Measurements from ENCODE around the gene TRIM10.

TRIM10 gene

GRCh38 chr6:30154061-30154460 is 7.0 kb downstream of the TRIM10 start:
- no peak for DNase-seq (ENCODE audit: low read depth)

GRCh38 chr6:30152910-30153610 is 8.0 kb downstream of the TRIM10 start:
- TF ChIP-seq, protein P1, sequence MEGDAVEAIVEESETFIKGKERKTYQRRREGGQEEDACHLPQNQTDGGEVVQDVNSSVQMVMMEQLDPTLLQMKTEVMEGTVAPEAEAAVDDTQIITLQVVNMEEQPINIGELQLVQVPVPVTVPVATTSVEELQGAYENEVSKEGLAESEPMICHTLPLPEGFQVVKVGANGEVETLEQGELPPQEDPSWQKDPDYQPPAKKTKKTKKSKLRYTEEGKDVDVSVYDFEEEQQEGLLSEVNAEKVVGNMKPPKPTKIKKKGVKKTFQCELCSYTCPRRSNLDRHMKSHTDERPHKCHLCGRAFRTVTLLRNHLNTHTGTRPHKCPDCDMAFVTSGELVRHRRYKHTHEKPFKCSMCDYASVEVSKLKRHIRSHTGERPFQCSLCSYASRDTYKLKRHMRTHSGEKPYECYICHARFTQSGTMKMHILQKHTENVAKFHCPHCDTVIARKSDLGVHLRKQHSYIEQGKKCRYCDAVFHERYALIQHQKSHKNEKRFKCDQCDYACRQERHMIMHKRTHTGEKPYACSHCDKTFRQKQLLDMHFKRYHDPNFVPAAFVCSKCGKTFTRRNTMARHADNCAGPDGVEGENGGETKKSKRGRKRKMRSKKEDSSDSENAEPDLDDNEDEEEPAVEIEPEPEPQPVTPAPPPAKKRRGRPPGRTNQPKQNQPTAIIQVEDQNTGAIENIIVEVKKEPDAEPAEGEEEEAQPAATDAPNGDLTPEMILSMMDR (conservative IDR thresholded peaks at IDR 0.05; ENCODE audit: control insufficient read depth, insufficient read depth, low read depth, low read length): no peak
- DNase-seq (ENCODE audit: low read depth): no peak
- no peak overlapping the region for H3K4me3 ChIP-seq (ENCODE audit: control insufficient read depth, low read depth, low read length)

More at GRCh38 chr6:30154061-30154460, 7.0 kb downstream of the TRIM10 start:
- no peak overlapping the region for H3K4me3 ChIP-seq (ENCODE audit: control insufficient read depth, low read depth, low read length)
- TF ChIP-seq, protein P1 (conservative IDR thresholded peaks at IDR 0.05; ENCODE audit: control insufficient read depth, insufficient read depth, low read depth, low read length): no peak

DNA sequence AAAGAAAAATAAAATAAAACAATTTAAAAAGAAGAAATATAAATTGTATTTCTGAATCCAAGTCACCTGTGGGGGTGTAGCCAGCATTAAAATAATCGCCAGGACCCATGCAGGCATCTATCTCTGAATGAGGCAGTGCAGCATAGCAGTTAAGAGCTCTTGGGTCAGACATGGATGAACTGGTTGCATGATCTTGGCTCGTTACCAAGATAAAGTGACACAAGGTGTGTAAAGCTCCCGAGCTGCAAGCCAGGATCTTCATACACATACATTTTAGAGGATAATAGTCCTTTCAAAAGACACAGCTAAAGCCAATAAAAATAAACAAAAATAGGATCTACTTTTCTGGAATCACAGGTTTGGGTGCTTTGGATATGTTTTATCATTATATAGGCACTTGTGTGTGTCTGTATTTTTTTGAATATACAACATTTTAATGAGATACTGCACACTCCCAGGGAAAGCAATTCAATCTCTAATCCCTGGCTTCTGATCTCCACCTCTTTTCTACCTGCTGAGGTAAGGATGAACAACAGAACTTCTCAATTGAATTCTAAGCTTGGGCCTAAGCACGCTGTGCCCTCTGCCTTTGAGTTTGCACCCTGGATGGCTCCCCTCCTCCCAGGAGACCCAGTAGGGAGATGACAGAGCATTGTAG is 8.9 kb downstream of the TRIM10 start:
- no peak for DNase-seq (ENCODE audit: low read depth)
- TF ChIP-seq, protein P1 (conservative IDR thresholded peaks at IDR 0.05; ENCODE audit: control insufficient read depth, insufficient read depth, low read depth, low read length): no peak
- H3K4me3 ChIP-seq (ENCODE audit: control insufficient read depth, low read depth, low read length): no peak overlapping the region

DNA sequence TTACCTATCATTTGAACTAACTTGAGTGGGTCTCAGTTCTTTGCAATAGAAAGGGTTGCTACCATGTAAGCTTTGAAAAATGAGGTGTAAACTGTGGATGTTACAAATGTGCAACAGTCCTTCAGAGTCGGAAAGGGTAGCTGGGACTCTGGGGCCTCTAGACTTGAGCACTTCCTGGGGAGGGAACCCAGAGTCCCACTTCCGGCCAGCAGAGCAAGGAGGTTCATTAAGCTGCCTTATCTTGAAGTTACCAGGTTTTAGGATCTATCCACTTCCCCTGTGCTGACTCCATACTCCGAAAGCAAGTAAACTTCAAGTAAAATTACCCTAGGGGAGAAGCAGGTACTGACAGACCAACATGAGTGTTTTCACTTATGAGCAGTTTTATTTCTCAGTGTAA is 9.4 kb downstream of the TRIM10 start:
- DNase-seq (ENCODE audit: low read depth): no peak
- no peak overlapping the region for H3K4me3 ChIP-seq (ENCODE audit: control insufficient read depth, low read depth, low read length)
- TF ChIP-seq, protein P1 (conservative IDR thresholded peaks at IDR 0.05; ENCODE audit: control insufficient read depth, insufficient read depth, low read depth, low read length): no peak

DNA sequence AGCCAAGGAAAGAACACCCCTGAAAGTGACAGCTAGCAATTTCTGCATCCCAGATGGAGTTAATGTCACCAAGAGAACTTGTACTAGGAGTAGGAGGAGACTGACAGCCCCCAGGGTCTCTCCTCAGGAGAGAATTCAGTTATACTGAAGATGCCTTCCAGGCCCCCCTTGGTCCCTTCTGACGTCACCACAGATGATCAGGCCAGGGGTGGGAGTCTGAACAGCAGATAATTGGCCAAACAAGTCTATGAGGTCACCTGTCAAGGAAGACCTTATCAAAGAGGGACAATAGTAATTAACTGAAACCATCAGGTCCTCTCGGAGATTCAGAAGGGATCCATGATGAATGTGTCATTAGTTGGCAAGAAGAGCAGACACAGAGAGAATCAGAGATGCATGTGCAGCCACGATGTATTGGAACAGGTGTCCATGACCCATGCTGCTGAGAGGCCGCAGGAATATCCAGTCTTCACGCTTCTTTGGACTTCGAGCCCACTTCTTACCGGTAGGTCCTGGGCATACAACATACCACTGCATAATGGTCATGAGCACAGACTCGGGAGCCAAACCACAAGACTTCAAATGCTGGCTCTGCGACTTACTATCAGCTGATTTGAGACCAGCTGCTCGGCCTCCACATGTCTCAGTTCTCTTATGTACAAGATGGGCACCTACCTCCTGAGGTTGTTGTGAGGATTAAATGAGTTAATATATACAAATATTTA is 10.2 kb downstream of the TRIM10 start:
- no peak for DNase-seq (ENCODE audit: low read depth)
- no peak overlapping the region for H3K4me3 ChIP-seq (ENCODE audit: control insufficient read depth, low read depth, low read length)
- TF ChIP-seq, protein P1 (conservative IDR thresholded peaks at IDR 0.05; ENCODE audit: control insufficient read depth, insufficient read depth, low read depth, low read length): no peak

- TF ChIP-seq, protein P1 (conservative IDR thresholded peaks at IDR 0.05; ENCODE audit: control insufficient read depth, insufficient read depth, low read depth, low read length): no peak
- DNase-seq (ENCODE audit: low read depth): no peak
- no peak overlapping the region for H3K4me3 ChIP-seq (ENCODE audit: control insufficient read depth, low read depth, low read length)
Observed at GRCh38 chr6:30149858-30150550, 11.0 kb downstream of the TRIM10 start.

All from fibroblast of mammary gland (primary cell).